ENCODE measurements around the gene GYG2. TPM values are rescaled to one million over a fixed set of nuclear protein-coding genes. Genes with fewer than 3 reads are reported as not detected.
"Not testable (repeated sequence)": the region's sequence is repeated elsewhere in the genome, so short reads cannot be mapped to it uniquely, and the experiment has no call there.

Gene GYG2
- total and polyA plus RNA-seq, 8 donors, result 2.2 to 8.6 (median 4.9) TPM

GRCh38 chrX:2804106-2804843 lies 24.5 kb upstream of the GYG2 start:
- DNase-seq, H3K36me3 ChIP-seq, H3K27me3 ChIP-seq, FAIRE-seq, H3K4me1 ChIP-seq, ATAC-seq, H3K27ac ChIP-seq, H3K4me3 ChIP-seq, H3K9me3 ChIP-seq: not testable (repeated sequence)
- 74 to 87% methylated on average over 18 of the region's 18 CpGs for WGBS, 2 donors
- intact Hi-C loops (cut with DNase I), result loop anchor here in 1 of 3 donors (10.0 kb wide), 1 partner anchor 159 kb away; no protein-coding TSS in a partner anchor

GRCh38 chrX:2804858-2805257 lies 23.9 kb upstream of the GYG2 start:
- DNase-seq, H3K9me3 ChIP-seq, FAIRE-seq, H3K4me1 ChIP-seq, H3K36me3 ChIP-seq, H3K27me3 ChIP-seq, H3K4me3 ChIP-seq, H3K27ac ChIP-seq: not testable (repeated sequence)
- peak in 3 of 4 donors; percentile 28 to 57 (median 35) for ATAC-seq
- intact Hi-C loops (cut with DNase I), result loop anchor here in 1 of 3 donors (10.0 kb wide), 1 partner anchor 160 kb away; no protein-coding TSS in a partner anchor
- 86 to 88% methylated on average over 18 to 20 of the region's 20 CpGs for WGBS, 2 donors

- WGBS, 2 donors, result 61 to 79% methylated on average over 5 of the region's 5 CpGs
- Histone ChIP-seq H3K4me1 (no peaks in the 10 kb centered on the region), H3K4me3 (no peak overlapping the region), H3K27me3 (no peaks in the 10 kb centered on the region), H3K9me3 (no peaks in the 10 kb centered on the region), H3K36me3 (no peaks in the 10 kb centered on the region), H3K27ac (no peak overlapping the region)
- intact Hi-C loops (cut with DNase I), result no loop called here
- ATAC-seq, result no peak
- FAIRE-seq, result no peak
- no peak for DNase-seq
- no peak for TF ChIP-seq CTCF (IDR thresholded peaks at IDR 0.05)
Observed at GRCh38 chrX:2811271-2811670, 17.5 kb upstream of the GYG2 start.

- H3K4me3 ChIP-seq; H3K27ac ChIP-seq; H3K36me3 ChIP-seq; FAIRE-seq; intact Hi-C loops (cut with DNase I); H3K4me1 ChIP-seq; H3K9me3 ChIP-seq; H3K27me3 ChIP-seq: not testable (repeated sequence)
- 29 to 31% methylated on average over 13 to 14 of the region's 16 CpGs for WGBS, 2 donors
- peak; percentile 18 to 48 (median 28) for TF ChIP-seq CTCF (IDR thresholded peaks at IDR 0.05)
- DNase-seq (peak in 3 of 6 donors; percentile 29 to 55 (median 47)), ATAC-seq (peak; percentile 58 to 98 (median 92))
Observed at GRCh38 chrX:2812161-2812907, 16.4 kb upstream of the GYG2 start.

GRCh38 chrX:2817036-2817435 lies 11.7 kb upstream of the GYG2 start:
- ATAC-seq, result no peak
- H3K9me3 ChIP-seq, result no peaks in the 10 kb centered on the region
- no peak overlapping the region for H3K27ac ChIP-seq
- no peaks in the 10 kb centered on the region for H3K36me3 ChIP-seq
- intact Hi-C loops (cut with DNase I), result no loop called here
- no peak for TF ChIP-seq CTCF (IDR thresholded peaks at IDR 0.05)
- 59 to 66% methylated on average over 2 of the region's 2 CpGs for WGBS, 2 donors
- no peak overlapping the region for H3K4me3 ChIP-seq
- no peak for FAIRE-seq
- no peaks in the 10 kb centered on the region for H3K4me1 ChIP-seq
- no peaks in the 10 kb centered on the region for H3K27me3 ChIP-seq
- DNase-seq, result no peak
